AG04449 (cell line): Measurements from ENCODE around the gene AHNAK.

Experiments used
- CTCF ChIA-PET: fragments of 350-600 bp; formaldehyde crosslinking; extraction: SDS; loops from one replicate; lab custom pipeline; 2021; ENCODE audit warnings: antibody characterized with exemption; lab: Yijun Ruan, JAX
- POLR2A ChIA-PET: fragments of 400-600, 350-600 bp; formaldehyde crosslinking; extraction: SDS; loops from one replicate; lab custom pipeline; 2020; ENCODE audit warnings: antibody characterized with exemption, inconsistent platforms; lab: Yijun Ruan, JAX
- DNase-seq: peaks from one replicate; pipeline ENCODE4 v3.0.0-alpha.2; 2010; ENCODE audit warnings: low read depth, low spot score
- H3K4me3 ChIP-seq: 2 replicates; pipeline ENCODE4 v1.5.1; 2011; ENCODE audit warnings: low read depth, mild to moderate bottlenecking, control low read depth, low read length
- CTCF ChIP-seq: IDR thresholded peaks from one replicate; pipeline ENCODE4 v1.5.1; 2011; ENCODE audit warnings: mild to moderate bottlenecking, moderate library complexity, low read length, control low read depth, inconsistent platforms; ENCODE audit not compliant: insufficient read depth; ENCODE audit errors: missing control alignments

The AHNAK gene

GRCh38 chr11:62559204-62559603 is 12.6 kb upstream of the AHNAK start:
- ChIA-PET CTCF (interaction anchor here (0.5 to 19.1 kb wide), 8 partner anchors 8 to 166 kb away, joined by 3 to 337 read pairs (median 42); partner anchors contain the start of genes AHNAK and SCGB1A1), POLR2A (interaction anchor here (2.9 to 5.0 kb wide), 2 partner anchors 15 to 164 kb away, joined by 12 to 55 read pairs; no protein-coding TSS in a partner anchor)
- DNase-seq = no peak
- no peak overlapping the region for H3K4me3 ChIP-seq
- no peak for TF ChIP-seq CTCF

- ChIA-PET CTCF (interaction anchor here (5.2 to 19.1 kb wide), 4 partner anchors 12 to 165 kb away, joined by 61 to 337 read pairs (median 166); partner anchors contain the start of genes AHNAK and SCGB1A1), POLR2A (interaction anchor here (1.3 to 5.0 kb wide), 3 partner anchors 15 to 164 kb away, joined by 3 to 55 read pairs (median 12); no protein-coding TSS in a partner anchor)
- TF ChIP-seq CTCF = no peak
- no peak overlapping the region for H3K4me3 ChIP-seq
- DNase-seq = no peak
Observed at GRCh38 chr11:62558669-62559068, 12.1 kb upstream of the AHNAK start.

- ChIA-PET CTCF (interaction anchor here (0.8 to 19.1 kb wide), 7 partner anchors 11 to 164 kb away, joined by 3 to 337 read pairs (median 61); partner anchors contain the start of genes AHNAK and SCGB1A1), POLR2A (interaction anchor here (0.7 to 5.0 kb wide), 7 partner anchors 10 to 108 kb away, joined by 3 to 55 read pairs (median 5); partner anchors contain the start of genes AHNAK, C11orf98, CSKMT and EEF1G)
- no peak for TF ChIP-seq CTCF
- H3K4me3 ChIP-seq = no peak overlapping the region
- no peak for DNase-seq
Observed at GRCh38 chr11:62556875-62557631, 10.4 kb upstream of the AHNAK start.

- TF ChIP-seq CTCF = no peak
- peak; percentile 70 for DNase-seq
- ChIA-PET POLR2A (interaction anchor here (1.0 to 5.0 kb wide), 7 partner anchors 9 to 35 kb away, joined by 3 to 77 read pairs (median 6); partner anchors contain the start of genes AHNAK, EEF1G and TUT1), CTCF (interaction anchor here (0.7 to 19.1 kb wide), 8 partner anchors 13 to 163 kb away, joined by 3 to 337 read pairs (median 52); partner anchors contain the start of genes AHNAK and SCGB1A1)
- peak overlapping the region; percentile 39 for H3K4me3 ChIP-seq
Observed at GRCh38 chr11:62556108-62556874, 9.7 kb upstream of the AHNAK start.

DNA sequence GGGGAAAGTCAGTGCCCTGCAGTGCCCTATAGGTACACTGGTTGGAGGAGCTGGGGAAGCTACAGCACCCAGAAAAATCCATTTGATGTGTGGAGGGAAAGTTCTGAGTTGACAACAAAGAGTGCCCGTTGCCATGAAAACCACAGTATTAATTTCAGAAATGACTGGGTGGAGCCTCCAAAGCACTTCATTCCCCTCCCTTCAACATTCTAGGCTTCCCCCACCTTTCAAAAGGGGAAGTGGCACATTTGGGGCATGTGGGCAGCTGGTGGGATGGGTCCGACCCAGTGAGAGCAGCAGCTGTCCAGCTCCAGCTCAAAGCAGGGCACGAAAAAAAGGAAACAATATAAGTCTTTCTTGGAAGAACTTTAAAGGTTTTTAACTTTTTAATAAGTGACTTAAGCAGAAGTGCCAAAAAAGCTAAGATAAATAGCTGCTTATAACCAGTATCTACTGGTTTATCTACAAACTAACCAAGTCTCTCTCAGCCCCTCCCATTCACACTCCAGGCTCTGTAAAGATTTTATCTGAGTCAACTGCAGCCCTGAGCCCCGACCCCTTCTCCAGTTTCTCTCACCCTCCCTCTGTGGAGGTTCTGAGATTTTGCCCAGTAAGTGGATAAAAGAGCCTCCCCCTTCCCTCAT is 9.0 kb upstream of the AHNAK start:
- ChIA-PET POLR2A (interaction anchor here (1.0 to 4.7 kb wide), 4 partner anchors 9 to 18 kb away, joined by 3 to 77 read pairs (median 7); partner anchors contain the start of genes AHNAK and EEF1G), CTCF (interaction anchor here (0.7 to 19.1 kb wide), 6 partner anchors 13 to 161 kb away, joined by 3 to 337 read pairs (median 26); partner anchors contain the start of genes AHNAK and SCGB1A1)
- no peak for DNase-seq
- TF ChIP-seq CTCF = no peak
- H3K4me3 ChIP-seq = peak overlapping the region; percentile 39
